GM12878 (cell line): ENCODE measurements around the gene STAT3. TPM values are rescaled to one million over a fixed set of nuclear protein-coding genes. Genes with fewer than 3 reads are reported as not detected.

Experiments used
- CBFB ChIP-seq: IDR thresholded peaks from 2 replicates; pipeline ENCODE4 v1.6.1; 2016; ENCODE audit warnings: antibody characterized with exemption, low read depth
- CEBPZ ChIP-seq: fragments of 150-350 bp; IDR thresholded peaks from 2 replicates; pipeline ENCODE4 v1.6.1; 2016; ENCODE audit warnings: low read depth, low read length
- CHD2 ChIP-seq: IDR thresholded peaks from 2 replicates; pipeline ENCODE4 v1.6.1; 2011; ENCODE audit warnings: low read depth, low read length, improper control_type of control experiment, borderline replicate concordance
- EP300 ChIP-seq, 2 experiments: fragments of 150-350 bp in 1 of 2; IDR thresholded peaks; 2 replicates each; pipeline ENCODE4 v1.6.1; 2011 to 2012; ENCODE audit warnings: low read depth in 2 of 2, low read length in 2 of 2, borderline replicate concordance in 1 of 2, improper control_type of control experiment in 1 of 2, inconsistent platforms in 1 of 2; ENCODE audit not compliant: control insufficient read depth in 1 of 2
- KLF5 ChIP-seq: fragments of 450-650 bp; IDR thresholded peaks from 2 replicates; pipeline ENCODE4 v1.6.1; 2014; ENCODE audit warnings: mild to moderate bottlenecking; ENCODE audit not compliant: partially characterized antibody
- NR2C2 ChIP-seq: IDR thresholded peaks from 2 replicates; pipeline ENCODE4 v1.6.1; 2011; ENCODE audit warnings: borderline replicate concordance, low read depth; ENCODE audit not compliant: control insufficient read depth, insufficient read length
- POLR2A ChIP-seq: IDR thresholded peaks from 2 replicates; pipeline ENCODE4 v1.6.1; 2011; ENCODE audit warnings: low read depth, mild to moderate bottlenecking, low read length
- RAD21 ChIP-seq: IDR thresholded peaks from 2 replicates; pipeline ENCODE4 v1.6.1; 2011; ENCODE audit warnings: mild to moderate bottlenecking, low read depth, low read length, moderate library complexity; ENCODE audit not compliant: insufficient read depth
- RUNX3 ChIP-seq: IDR thresholded peaks from 2 replicates; pipeline ENCODE4 v1.6.1; 2012; ENCODE audit warnings: low read length, inconsistent platforms
- SRF ChIP-seq, 2 experiments: IDR thresholded peaks; 2 replicates each; pipeline ENCODE4 v1.6.1; 2011; ENCODE audit warnings: low read depth in 2 of 2, low read length in 2 of 2, mild to moderate bottlenecking in 1 of 2, moderate library complexity in 1 of 2
- TCF12 ChIP-seq: IDR thresholded peaks from 2 replicates; pipeline ENCODE4 v1.6.1; 2011; ENCODE audit warnings: low read depth, mild to moderate bottlenecking, low read length
- YY1 ChIP-seq: IDR thresholded peaks from 2 replicates; pipeline ENCODE4 v1.6.1; 2011; ENCODE audit warnings: low read depth, mild to moderate bottlenecking, low read length
- ZNF687 ChIP-seq: fragments of 450-650 bp; IDR thresholded peaks from 2 replicates; pipeline ENCODE4 v1.6.1; 2017; ENCODE audit warnings: mild to moderate bottlenecking, moderate library complexity
- polyA plus RNA-seq, 11 experiments: library from polyadenylated mRNA; depleted of rRNA in 4 of 11; unstranded in 6 of 11; stranded (reverse) in 5 of 11; fragments of >200 nt; fragmentation: Nextera tagmentation in 4 of 11; fragmentation: Illumina TruSeq in 1 of 11; extraction: Ambion mirVana in 4 of 11; extraction: Trizol in 1 of 11; gene quantifications; 1 replicate in 1 of 11; 2 replicates in 10 of 11; pipeline versions ENCODE4 v1.2.1 to v1.2.3, GENCODE V29; 2011 to 2016; ENCODE audit warnings: inconsistent platforms in 2 of 11, missing spikeins in 2 of 11, low read depth in 1 of 11
- total RNA-seq, 4 experiments: library from RNA; depleted of rRNA in 3 of 4; stranded (reverse); fragments of >200 nt in 3 of 4; fragmentation: Illumina TruSeq in 1 of 4; extraction: Trizol in 1 of 4; gene quantifications; 2 replicates each; pipeline versions ENCODE4 v1.2.1 to v1.2.3, GENCODE V29; 2013 to 2021
- TF ChIP-seq, protein P1 (sequence below): fragments of 450-650 bp; IDR thresholded peaks from 2 replicates; pipeline ENCODE4 v1.6.1; 2017; ENCODE audit warnings: low read depth, mild to moderate bottlenecking, moderate library complexity
- TF ChIP-seq, protein P2 (sequence below), 3 experiments: IDR thresholded peaks in 2 of 3; conservative IDR thresholded peaks in 1 of 3; 2 replicates each; pipeline ENCODE4 v1.5.1; 2011; ENCODE audit warnings: low read depth in 3 of 3, low read length in 3 of 3, mild to moderate bottlenecking in 3 of 3, control low read depth in 2 of 3, moderate library complexity in 2 of 3, inconsistent platforms in 1 of 3, mixed read lengths in 1 of 3; ENCODE audit not compliant: control insufficient read depth in 2 of 3, insufficient read depth in 1 of 3; ENCODE audit errors: extremely low read depth in 1 of 3

STAT3 gene
- total and polyA plus RNA-seq, 10 of the 15 experiments (the other 5 are each of a cell fraction or from before 2014, with no cell fraction given) = 18.4 to 96.4 (median 60.9) TPM

DNA sequence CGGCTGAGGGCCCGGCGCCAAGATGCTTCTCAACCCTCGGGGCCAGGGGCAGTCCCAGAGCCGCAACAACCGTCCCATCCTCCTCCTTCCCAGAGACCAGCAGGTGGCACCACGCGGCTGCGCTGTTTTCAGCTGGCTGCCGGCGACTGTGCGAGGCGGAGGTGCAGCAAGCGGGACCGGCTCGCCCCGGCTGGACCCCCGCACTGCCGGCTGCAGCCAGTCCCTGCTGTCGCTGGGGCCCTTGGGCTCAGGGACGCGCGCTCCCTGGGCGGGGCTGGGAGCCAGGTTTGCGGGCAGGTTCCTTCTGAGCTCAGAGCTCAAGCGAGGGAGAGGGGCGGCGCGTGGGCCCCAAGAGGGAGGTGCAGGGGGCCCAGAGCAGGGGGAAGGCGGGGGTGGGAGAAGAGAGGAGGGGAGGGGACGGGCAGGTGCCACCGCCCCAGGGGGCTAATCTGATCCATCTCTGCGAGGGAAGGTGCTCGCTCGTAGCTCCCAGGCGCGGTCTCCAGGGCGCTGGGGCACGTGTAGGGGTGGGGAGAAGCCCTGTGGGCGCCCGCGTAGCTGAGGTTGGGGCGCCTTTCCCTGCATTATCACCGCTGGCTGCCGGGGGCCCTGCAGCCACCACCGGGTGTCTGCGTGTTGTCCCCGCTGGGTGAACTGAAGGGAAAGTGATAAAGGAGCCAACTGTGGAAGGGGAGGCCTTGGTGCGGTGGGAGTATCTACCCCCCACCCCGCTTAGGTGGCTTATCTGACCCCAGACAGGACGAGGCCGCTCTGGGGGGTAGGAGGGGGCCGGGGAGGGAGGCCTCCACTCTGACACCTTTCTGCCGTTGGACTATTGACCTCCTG is 75.7 kb downstream of the STAT3 start (continued):
- TF ChIP-seq, protein P1, sequence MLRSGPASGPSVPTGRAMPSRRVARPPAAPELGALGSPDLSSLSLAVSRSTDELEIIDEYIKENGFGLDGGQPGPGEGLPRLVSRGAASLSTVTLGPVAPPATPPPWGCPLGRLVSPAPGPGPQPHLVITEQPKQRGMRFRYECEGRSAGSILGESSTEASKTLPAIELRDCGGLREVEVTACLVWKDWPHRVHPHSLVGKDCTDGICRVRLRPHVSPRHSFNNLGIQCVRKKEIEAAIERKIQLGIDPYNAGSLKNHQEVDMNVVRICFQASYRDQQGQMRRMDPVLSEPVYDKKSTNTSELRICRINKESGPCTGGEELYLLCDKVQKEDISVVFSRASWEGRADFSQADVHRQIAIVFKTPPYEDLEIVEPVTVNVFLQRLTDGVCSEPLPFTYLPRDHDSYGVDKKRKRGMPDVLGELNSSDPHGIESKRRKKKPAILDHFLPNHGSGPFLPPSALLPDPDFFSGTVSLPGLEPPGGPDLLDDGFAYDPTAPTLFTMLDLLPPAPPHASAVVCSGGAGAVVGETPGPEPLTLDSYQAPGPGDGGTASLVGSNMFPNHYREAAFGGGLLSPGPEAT = no peak
- TF ChIP-seq RAD21 (peak; percentile 67), POLR2A (peak; percentile 82), ZNF687 (peak; percentile 61), RUNX3 (peak; percentile 14; the same call in 1 of the 2 replicates), YY1 (0 out of 2 replicates have a peak, but pooled peaks have one; percentile 46), CEBPZ (no peak), CBFB (no peak), SRF (IDR thresholded peaks at IDR 0.05; ENCODE audit: low read depth in 2 of 2, low read length in 2 of 2) (no peak), EP300 (IDR thresholded peaks at IDR 0.05; ENCODE audit: borderline replicate concordance in 1 of 2, control insufficient read depth in 1 of 2, low read depth in 2 of 2, low read length in 2 of 2) (no peak), NR2C2 (no peak), CHD2 (peak; percentile 35; the same call in 1 of the 2 replicates), KLF5 (no peak), TCF12 (peak; percentile 80)
- TF ChIP-seq, protein P2, sequence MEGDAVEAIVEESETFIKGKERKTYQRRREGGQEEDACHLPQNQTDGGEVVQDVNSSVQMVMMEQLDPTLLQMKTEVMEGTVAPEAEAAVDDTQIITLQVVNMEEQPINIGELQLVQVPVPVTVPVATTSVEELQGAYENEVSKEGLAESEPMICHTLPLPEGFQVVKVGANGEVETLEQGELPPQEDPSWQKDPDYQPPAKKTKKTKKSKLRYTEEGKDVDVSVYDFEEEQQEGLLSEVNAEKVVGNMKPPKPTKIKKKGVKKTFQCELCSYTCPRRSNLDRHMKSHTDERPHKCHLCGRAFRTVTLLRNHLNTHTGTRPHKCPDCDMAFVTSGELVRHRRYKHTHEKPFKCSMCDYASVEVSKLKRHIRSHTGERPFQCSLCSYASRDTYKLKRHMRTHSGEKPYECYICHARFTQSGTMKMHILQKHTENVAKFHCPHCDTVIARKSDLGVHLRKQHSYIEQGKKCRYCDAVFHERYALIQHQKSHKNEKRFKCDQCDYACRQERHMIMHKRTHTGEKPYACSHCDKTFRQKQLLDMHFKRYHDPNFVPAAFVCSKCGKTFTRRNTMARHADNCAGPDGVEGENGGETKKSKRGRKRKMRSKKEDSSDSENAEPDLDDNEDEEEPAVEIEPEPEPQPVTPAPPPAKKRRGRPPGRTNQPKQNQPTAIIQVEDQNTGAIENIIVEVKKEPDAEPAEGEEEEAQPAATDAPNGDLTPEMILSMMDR (IDR thresholded peaks at IDR 0.05 in 2 of 3, conservative IDR thresholded peaks at IDR 0.05 in 1 of 3; ENCODE audit: control insufficient read depth in 2 of 3, extremely low read depth in 1 of 3, insufficient read depth in 1 of 3, low read depth in 3 of 3, low read length in 3 of 3) = peak; percentile 60 to 87 (median 71)
